ENCODE data around the gene IL20. TPM values are rescaled to one million over a fixed set of nuclear protein-coding genes. Genes with fewer than 3 reads are reported as not detected.

IL20 gene
- total and polyA plus RNA-seq, 5 donors = not detected

DNA sequence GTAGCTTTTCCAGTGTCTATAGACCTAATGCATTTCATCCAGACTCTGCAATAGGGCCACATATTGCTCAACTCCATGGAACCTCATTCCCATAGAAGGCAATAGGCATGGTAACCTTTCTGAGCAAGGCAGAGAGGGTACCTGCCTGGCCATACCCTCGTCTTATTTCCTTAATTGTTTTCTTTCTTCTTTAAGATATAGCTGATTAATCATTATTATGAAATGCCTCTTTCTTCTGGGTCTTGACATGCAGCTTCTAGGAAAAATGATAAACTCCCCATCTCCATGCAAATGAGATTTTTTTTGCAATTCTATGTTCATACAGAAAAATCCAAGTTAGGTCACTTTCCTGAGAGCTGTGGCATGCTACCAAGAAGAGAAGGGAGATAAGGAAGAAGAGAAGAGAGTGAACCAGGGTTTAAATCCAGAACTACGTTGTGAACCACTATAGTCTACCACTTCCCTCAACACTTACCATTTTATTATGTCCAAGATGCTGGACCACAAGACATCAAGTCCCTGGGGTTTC, 33.0 kb upstream of the IL20 start:
- no peak overlapping the region for H3K4me3 ChIP-seq (ENCODE audit: low read length)
- DNase-seq (no peak), ATAC-seq (no peak)
- H3K27me3 ChIP-seq (ENCODE audit: control insufficient read depth, insufficient read depth) = no peaks in the 10 kb centered on the region
- 37% methylated on average over 2 of the region's 2 CpGs for WGBS
- H3K4me1 ChIP-seq (ENCODE audit: control insufficient read depth, insufficient read depth, low read length) = no peaks in the 10 kb centered on the region
- intact Hi-C loops (cut with DNase I) = no loop called here
- H3K9me3 ChIP-seq (ENCODE audit: control insufficient read depth, low read length) = no peaks in the 10 kb centered on the region
- no peak overlapping the region for H3K27ac ChIP-seq (ENCODE audit: low read length)

DNA sequence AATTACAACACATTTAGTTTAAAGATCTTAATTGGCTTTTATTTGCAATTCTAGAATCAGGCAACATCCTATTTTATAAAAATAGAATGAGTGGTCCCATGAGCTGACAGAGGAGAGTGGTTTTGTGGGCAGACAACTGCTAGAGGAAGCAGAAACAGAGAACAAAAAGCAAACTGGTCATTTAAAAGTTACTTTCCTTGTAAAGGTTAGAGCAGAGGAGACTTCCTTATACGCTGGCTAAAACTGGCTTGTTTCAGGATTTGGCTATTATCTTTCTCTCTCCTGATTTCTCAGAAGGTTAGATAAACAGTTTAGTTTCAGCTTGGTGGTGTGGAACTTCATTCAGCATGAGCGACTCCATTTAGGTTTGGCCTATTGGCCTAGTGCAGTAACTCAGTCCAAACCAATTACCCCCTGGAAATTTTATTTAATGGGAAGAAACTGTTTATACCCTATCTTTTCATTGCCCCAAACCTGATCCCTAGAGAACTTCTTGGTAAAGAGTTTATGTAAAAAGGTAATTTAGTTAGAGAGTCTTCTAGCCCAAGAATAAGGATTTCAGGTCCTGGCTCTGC, 32.2 kb upstream of the IL20 start:
- Histone ChIP-seq H3K4me3 (ENCODE audit: low read length) (no peak overlapping the region), H3K9me3 (ENCODE audit: control insufficient read depth, low read length) (no peaks in the 10 kb centered on the region), H3K4me1 (ENCODE audit: control insufficient read depth, insufficient read depth, low read length) (no peaks in the 10 kb centered on the region), H3K27me3 (ENCODE audit: control insufficient read depth, insufficient read depth) (no peaks in the 10 kb centered on the region), H3K27ac (ENCODE audit: low read length) (no peak overlapping the region)
- DNase-seq = no peak
- intact Hi-C loops (cut with DNase I) = no loop called here
- no peak for ATAC-seq
- 72% methylated on average over 2 of the region's 2 CpGs for WGBS

DNA sequence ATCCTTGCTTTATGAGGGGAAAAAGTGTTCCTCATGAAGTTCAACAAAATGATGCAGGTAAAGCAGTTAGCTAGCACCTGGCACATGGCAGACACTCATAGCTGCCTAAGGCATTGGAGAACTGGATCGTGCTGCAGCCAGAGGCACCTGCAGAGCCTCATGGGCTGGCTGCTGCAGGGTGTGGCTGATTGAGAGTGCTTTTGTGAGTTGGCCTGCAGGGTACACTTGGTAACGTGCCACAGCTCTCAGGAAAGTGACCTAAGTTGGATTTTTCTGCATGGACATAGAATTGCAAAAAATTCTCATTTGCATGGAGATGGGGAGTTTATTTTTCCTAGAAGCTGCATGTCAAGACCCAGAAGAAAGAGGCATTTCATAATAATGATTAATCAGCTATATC, 31.6 kb upstream of the IL20 start:
- H3K4me1 ChIP-seq (ENCODE audit: control insufficient read depth, insufficient read depth, low read length) = no peaks in the 10 kb centered on the region
- no peaks in the 10 kb centered on the region for H3K9me3 ChIP-seq (ENCODE audit: control insufficient read depth, low read length)
- no peaks in the 10 kb centered on the region for H3K27me3 ChIP-seq (ENCODE audit: control insufficient read depth, insufficient read depth)
- ATAC-seq (no peak), DNase-seq (no peak)
- 64% methylated on average over 2 of the region's 2 CpGs for WGBS
- H3K4me3 ChIP-seq (ENCODE audit: low read length) = no peak overlapping the region
- H3K27ac ChIP-seq (ENCODE audit: low read length) = no peak overlapping the region
- intact Hi-C loops (cut with DNase I) = no loop called here

DNA sequence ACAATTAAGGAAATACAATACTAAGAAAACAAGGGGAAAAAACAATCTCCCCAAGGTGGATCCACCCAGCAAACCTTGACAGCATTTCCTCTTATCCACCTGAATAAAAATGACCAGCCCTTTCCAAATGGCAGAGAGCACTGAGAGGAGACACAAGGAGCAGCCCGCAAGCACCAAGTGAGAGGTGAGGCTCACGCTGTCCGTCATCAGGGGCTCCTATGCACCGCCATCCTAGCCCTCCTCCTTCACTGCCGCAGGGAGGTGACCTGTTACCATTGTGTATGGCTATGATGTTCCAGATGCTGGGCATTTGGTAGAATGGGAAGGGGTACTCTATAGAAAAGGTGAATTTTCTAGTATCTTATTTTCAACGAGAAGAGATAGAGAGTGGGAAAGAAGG, 31.2 kb upstream of the IL20 start:
- H3K27ac ChIP-seq (ENCODE audit: low read length) = no peak overlapping the region
- no peaks in the 10 kb centered on the region for H3K27me3 ChIP-seq (ENCODE audit: control insufficient read depth, insufficient read depth)
- no peak for ATAC-seq
- no peaks in the 10 kb centered on the region for H3K4me1 ChIP-seq (ENCODE audit: control insufficient read depth, insufficient read depth, low read length)
- no peaks in the 10 kb centered on the region for H3K9me3 ChIP-seq (ENCODE audit: control insufficient read depth, low read length)
- no peak overlapping the region for H3K4me3 ChIP-seq (ENCODE audit: low read length)
- no peak for DNase-seq
- 89% methylated on average over 6 of the region's 6 CpGs for whole genome bisulfite sequencing
- intact Hi-C loops (cut with DNase I) = no loop called here

DNA sequence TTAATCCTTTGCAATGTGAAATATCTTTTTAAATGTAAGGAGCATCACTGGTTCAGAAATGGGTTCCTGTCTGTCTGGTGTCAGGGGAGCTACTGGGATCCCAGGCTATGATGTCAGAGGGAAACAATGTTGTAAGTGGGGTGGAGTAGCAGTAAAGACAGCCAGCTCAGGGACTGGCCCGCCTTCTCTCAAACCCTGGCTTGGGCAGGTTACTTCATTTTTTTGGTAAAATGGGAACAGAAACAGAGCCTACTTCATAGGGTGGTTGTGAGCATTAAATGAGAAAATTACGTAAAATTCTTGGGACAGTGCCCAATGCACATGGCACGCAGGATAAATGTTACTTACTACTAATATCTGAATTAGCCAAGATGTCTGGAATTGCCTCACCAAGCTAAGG, 30.7 kb upstream of the IL20 start:
- 65% methylated on average over 3 of the region's 3 CpGs for WGBS
- Histone ChIP-seq H3K27ac (ENCODE audit: low read length) (no peak overlapping the region), H3K4me3 (ENCODE audit: low read length) (no peak overlapping the region), H3K4me1 (ENCODE audit: control insufficient read depth, insufficient read depth, low read length) (no peaks in the 10 kb centered on the region), H3K27me3 (ENCODE audit: control insufficient read depth, insufficient read depth) (no peaks in the 10 kb centered on the region), H3K9me3 (ENCODE audit: control insufficient read depth, low read length) (no peaks in the 10 kb centered on the region)
- intact Hi-C loops (cut with DNase I) = no loop called here
- peak in 1 of 3 donors; percentile 24 for DNase-seq
- peak; percentile 55 to 71 for ATAC-seq

DNA sequence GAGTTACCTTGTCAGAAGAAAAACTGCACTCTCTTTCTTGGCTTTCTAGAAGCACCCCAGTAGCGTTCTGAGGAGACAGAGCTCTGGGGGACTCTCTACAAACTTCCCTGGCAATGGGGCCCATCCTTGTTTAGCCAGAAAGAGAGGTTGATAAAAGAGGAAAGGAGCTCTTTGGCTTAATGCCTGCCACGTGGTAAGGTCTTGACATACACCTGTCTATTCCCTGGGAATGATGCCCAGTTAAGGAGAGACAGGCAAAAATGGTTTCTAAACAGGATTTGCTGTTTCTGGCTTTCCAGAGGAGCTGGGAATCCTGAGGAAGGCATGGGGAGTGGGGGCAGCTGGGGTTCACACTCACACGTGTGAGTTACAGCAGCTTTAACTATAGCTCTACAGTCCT, 30.2 kb upstream of the IL20 start:
- no peak for DNase-seq
- Histone ChIP-seq H3K27me3 (ENCODE audit: control insufficient read depth, insufficient read depth) (no peaks in the 10 kb centered on the region), H3K4me1 (ENCODE audit: control insufficient read depth, insufficient read depth, low read length) (no peaks in the 10 kb centered on the region), H3K9me3 (ENCODE audit: control insufficient read depth, low read length) (no peaks in the 10 kb centered on the region), H3K4me3 (ENCODE audit: low read length) (no peak overlapping the region), H3K27ac (ENCODE audit: low read length) (no peak overlapping the region)
- WGBS = 47% methylated on average over 3 of the region's 3 CpGs
- intact Hi-C loops (cut with DNase I) = no loop called here
- ATAC-seq = no peak

DNA sequence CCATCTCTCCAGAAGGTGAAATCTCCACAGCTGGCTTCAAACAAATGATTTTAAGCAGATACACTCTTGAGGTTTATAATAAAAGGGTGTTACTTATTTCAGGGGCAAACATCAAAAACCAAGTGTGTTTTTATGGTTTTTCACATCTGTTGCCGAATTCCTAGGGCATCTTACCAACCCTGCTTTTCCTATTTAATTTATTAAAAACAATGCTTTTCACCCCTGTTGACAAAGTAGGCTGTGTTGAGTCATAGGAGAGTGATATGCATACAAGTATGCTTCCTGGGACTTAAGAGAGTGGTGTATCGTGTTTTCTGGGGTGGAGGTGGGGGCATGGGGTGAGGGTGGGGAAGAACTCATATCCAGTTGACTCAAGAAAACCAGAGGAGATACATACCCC, 29.3 kb upstream of the IL20 start:
- no peak for DNase-seq
- ATAC-seq = no peak
- 86% methylated on average over 2 of the region's 2 CpGs for WGBS
- Histone ChIP-seq H3K27ac (ENCODE audit: low read length) (no peak overlapping the region), H3K4me1 (ENCODE audit: control insufficient read depth, insufficient read depth, low read length) (no peaks in the 10 kb centered on the region), H3K4me3 (ENCODE audit: low read length) (no peak overlapping the region), H3K27me3 (ENCODE audit: control insufficient read depth, insufficient read depth) (no peaks in the 10 kb centered on the region), H3K9me3 (ENCODE audit: control insufficient read depth, low read length) (no peaks in the 10 kb centered on the region)
- intact Hi-C loops (cut with DNase I) = no loop called here

DNA sequence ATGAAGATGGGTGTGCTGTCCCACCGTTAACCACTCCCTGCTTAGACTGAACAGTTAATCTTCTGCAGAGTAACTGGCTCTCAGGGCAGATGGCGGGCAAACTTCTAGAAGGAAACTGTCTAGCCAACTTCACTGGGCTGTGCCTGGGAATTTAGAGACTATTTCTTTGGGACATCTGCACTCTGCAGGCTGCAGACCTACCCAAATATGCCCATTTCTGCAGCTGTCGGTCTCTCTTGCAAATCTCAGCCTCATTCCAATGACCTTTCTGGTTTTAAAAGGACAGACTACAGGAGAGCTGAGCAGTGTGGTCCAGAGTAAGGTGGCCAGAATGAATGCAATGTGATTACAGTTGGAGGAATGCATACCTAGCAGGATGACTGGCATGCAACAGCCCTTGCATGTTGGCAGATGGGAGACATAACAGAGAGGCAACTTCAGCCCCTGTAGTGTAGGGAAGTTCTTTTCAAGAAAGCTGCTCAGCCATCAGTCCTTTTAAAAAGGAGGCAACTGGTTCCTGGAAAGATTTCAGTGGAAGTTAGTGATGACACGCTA, 26.3 kb upstream of the IL20 start:
- WGBS = 86% methylated on average over 4 of the region's 4 CpGs
- Histone ChIP-seq H3K4me3 (ENCODE audit: low read length) (no peak overlapping the region), H3K27ac (ENCODE audit: low read length) (no peak overlapping the region), H3K4me1 (ENCODE audit: control insufficient read depth, insufficient read depth, low read length) (no peaks in the 10 kb centered on the region), H3K9me3 (ENCODE audit: control insufficient read depth, low read length) (no peaks in the 10 kb centered on the region), H3K27me3 (ENCODE audit: control insufficient read depth, insufficient read depth) (no peaks in the 10 kb centered on the region)
- intact Hi-C loops (cut with DNase I) = no loop called here
- DNase-seq = no peak
- no peak for ATAC-seq

DNA sequence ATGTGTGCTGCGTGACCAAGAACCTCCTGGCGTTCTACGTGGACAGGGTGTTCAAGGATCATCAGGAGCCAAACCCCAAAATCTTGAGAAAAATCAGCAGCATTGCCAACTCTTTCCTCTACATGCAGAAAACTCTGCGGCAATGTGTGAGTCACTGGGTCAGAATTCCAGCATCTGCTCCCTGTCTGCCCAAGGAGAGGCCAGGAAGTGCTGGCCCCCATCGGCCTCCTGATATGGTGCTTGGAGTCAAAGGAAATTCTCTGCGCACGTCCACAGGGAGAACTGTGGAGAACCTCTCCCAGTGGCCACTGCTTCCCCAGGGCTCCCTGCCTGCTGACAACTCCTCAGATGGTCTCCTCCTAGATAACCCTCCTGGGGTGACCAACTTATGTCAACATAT, 25.6 kb upstream of the IL20 start:
- no peak overlapping the region for H3K4me3 ChIP-seq (ENCODE audit: low read length)
- no peak overlapping the region for H3K27ac ChIP-seq (ENCODE audit: low read length)
- intact Hi-C loops (cut with DNase I) = no loop called here
- no peaks in the 10 kb centered on the region for H3K4me1 ChIP-seq (ENCODE audit: control insufficient read depth, insufficient read depth, low read length)
- WGBS = 73% methylated on average over 7 of the region's 7 CpGs
- DNase-seq = no peak
- no peak for ATAC-seq
- no peaks in the 10 kb centered on the region for H3K9me3 ChIP-seq (ENCODE audit: control insufficient read depth, low read length)
- no peaks in the 10 kb centered on the region for H3K27me3 ChIP-seq (ENCODE audit: control insufficient read depth, insufficient read depth)

DNA sequence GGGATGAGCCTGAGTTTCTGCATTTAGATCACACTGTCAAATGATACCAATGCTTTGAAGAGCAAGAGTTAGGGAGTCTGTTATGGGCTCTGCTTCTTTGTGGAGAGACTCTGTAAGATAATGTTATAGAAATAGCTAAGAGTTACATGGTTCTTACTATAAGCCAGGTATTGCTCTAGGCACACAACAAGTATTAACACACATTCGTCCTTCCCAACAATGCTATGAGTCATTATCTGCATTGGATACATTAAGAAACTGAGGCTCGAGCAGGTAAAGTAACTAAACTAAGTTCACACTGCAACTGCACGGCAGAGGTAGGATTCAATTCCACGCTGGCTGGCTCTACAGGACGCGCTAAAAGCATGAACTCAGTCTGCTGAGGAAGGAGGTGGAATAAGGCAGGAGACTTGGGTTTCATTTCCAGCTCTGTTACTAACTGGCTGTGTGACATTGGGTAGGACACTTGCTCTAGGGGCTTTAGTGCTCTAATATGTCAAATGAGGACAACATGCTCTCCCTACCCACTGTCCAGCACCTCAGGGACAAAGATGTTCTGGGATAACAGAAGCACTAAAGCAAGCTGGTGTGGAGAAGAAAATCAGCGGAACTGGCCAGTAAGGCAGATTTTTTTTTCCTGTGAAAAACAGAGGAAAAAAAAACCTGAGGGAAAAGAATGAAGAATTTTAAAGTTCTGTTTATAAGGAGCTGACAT, 23.7 kb upstream of the IL20 start:
- Histone ChIP-seq H3K4me1 (ENCODE audit: control insufficient read depth, insufficient read depth, low read length) (peaks cover 2% of the 10 kb centered on the region), H3K9me3 (ENCODE audit: control insufficient read depth, low read length) (no peaks in the 10 kb centered on the region), H3K4me3 (ENCODE audit: low read length) (no peak overlapping the region), H3K27ac (ENCODE audit: low read length) (no peak overlapping the region), H3K27me3 (ENCODE audit: control insufficient read depth, insufficient read depth) (no peaks in the 10 kb centered on the region)
- ATAC-seq (no peak), DNase-seq (no peak)
- WGBS = 92% methylated on average over 7 of the region's 7 CpGs
- intact Hi-C loops (cut with DNase I) = no loop called here

DNA sequence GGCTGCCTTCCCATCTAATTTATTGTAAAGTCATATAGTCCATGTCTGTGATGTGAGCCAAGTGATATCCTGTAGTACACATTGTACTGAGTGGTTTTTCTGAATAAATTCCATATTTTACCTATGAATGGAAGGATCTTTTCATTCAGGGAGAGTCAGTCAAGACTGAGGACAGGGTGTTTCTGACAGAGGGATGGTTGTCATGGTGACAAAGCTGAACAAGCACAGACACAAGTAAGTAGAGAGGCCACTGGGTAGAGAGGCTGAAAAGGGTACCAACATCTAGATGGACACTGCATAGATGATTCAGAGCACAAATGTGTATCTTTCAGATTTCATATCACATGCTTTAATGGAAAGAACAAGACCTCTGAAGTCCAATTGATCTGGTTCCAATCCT, 22.6 kb upstream of the IL20 start:
- H3K9me3 ChIP-seq (ENCODE audit: control insufficient read depth, low read length) = no peaks in the 10 kb centered on the region
- ATAC-seq (no peak), DNase-seq (no peak)
- intact Hi-C loops (cut with DNase I) = no loop called here
- peaks cover 2% of the 10 kb centered on the region for H3K4me1 ChIP-seq (ENCODE audit: control insufficient read depth, insufficient read depth, low read length)
- H3K4me3 ChIP-seq (ENCODE audit: low read length) = no peak overlapping the region
- H3K27me3 ChIP-seq (ENCODE audit: control insufficient read depth, insufficient read depth) = no peaks in the 10 kb centered on the region
- no peak overlapping the region for H3K27ac ChIP-seq (ENCODE audit: low read length)
